Body of pancreas (tissue), 4 donors: ENCODE data around the gene ABL1.

Experiments
- CTCF ChIP-seq, 7 experiments: fragments of 450-650 bp in 4 of 7; fragments of 200-600 bp in 3 of 7; sonication (generic) in 3 of 7; IDR thresholded peaks; one replicate each; pipeline ENCODE4 v1.5.1; 2016 to 2019; ENCODE audit warnings: antibody characterized with exemption in 7 of 7
- POLR2A ChIP-seq, 3 donors: fragments of 450-650 bp; IDR thresholded peaks; one replicate each; pipeline ENCODE4 v1.6.1; 2016; ENCODE audit warnings: antibody characterized with exemption in 3 of 3, mild to moderate bottlenecking in 2 of 3

- TF ChIP-seq CTCF (IDR thresholded peaks at IDR 0.05) (no peak), POLR2A (IDR thresholded peaks at IDR 0.05) (no peak)
Measured at GRCh38 chr9:130861372-130862180, 26.5 kb downstream of the ABL1 start.
